CD14-positive monocyte (primary cell): ENCODE data around the gene SEMA3F. TPM values are rescaled to one million over a fixed set of nuclear protein-coding genes. Genes with fewer than 3 reads are reported as not detected.

ENCODE experiments used
- DNase-seq, 3 donors: peaks; one replicate each; pipeline ENCODE4 v3.0.0-alpha.2; 2011 to 2022
- H2AFZ ChIP-seq: 2 replicates; pipeline ENCODE4 v1.6.0; 2012; ENCODE audit warnings: mild to moderate bottlenecking, low read depth, low read length, inconsistent platforms; ENCODE audit not compliant: insufficient read depth, poor library complexity, severe bottlenecking
- H3K27ac ChIP-seq, 2 donors: 1 replicate in 1 of 2; 2 replicates in 1 of 2; pipeline ENCODE4 v1.5.1; 2012 to 2013; ENCODE audit warnings: low read length in 2 of 2, control low read depth in 1 of 2, inconsistent platforms in 1 of 2, low read depth in 1 of 2, mild to moderate bottlenecking in 1 of 2
- H3K27me3 ChIP-seq, 2 donors: one replicate each; pipeline versions ENCODE4 v1.6.0 to v1.6.1; 2011 to 2013; ENCODE audit warnings: low read length in 2 of 2; ENCODE audit not compliant: control insufficient read depth in 2 of 2, insufficient read depth in 2 of 2
- H3K36me3 ChIP-seq, 2 donors: replicated peaks in 1 of 2; 1 replicate in 1 of 2; 2 replicates in 1 of 2; pipeline versions ENCODE4 v1.5.1 to v1.6.1; 2012 to 2013; ENCODE audit warnings: low read length in 2 of 2, control low read depth in 1 of 2, inconsistent platforms in 1 of 2, mild to moderate bottlenecking in 1 of 2; ENCODE audit not compliant: insufficient read depth in 2 of 2, control insufficient read depth in 1 of 2
- H3K4me1 ChIP-seq, 2 donors: 1 replicate in 1 of 2; 2 replicates in 1 of 2; pipeline versions ENCODE4 v1.5.1 to v1.6.1; 2012 to 2013; ENCODE audit warnings: low read length in 2 of 2, control low read depth in 1 of 2, inconsistent platforms in 1 of 2, mild to moderate bottlenecking in 1 of 2, moderate library complexity in 1 of 2; ENCODE audit not compliant: insufficient read depth in 2 of 2, control insufficient read depth in 1 of 2
- H3K4me2 ChIP-seq: replicated peaks from 2 replicates; pipeline ENCODE3; 2012; ENCODE audit warnings: low read length, moderate library complexity, mild to moderate bottlenecking; ENCODE audit not compliant: poor library complexity, severe bottlenecking; ENCODE audit errors: extremely low read depth
- H3K4me3 ChIP-seq, 3 experiments: fragments of 200-600 bp in 1 of 3; sonication (generic) in 1 of 3; replicated peaks in 1 of 3; 1 replicate in 2 of 3; 2 replicates in 1 of 3; pipeline ENCODE4 v1.5.1; 2011 to 2013; ENCODE audit warnings: low read length in 3 of 3, mild to moderate bottlenecking in 3 of 3, control low read depth in 2 of 3, low read depth in 2 of 3, inconsistent platforms in 1 of 3, moderate library complexity in 1 of 3
- H3K79me2 ChIP-seq: 2 replicates; pipeline ENCODE4 v1.6.0; 2012; ENCODE audit warnings: mild to moderate bottlenecking, control low read depth, inconsistent platforms, low read length, moderate library complexity; ENCODE audit not compliant: insufficient read depth
- H3K9ac ChIP-seq: 2 replicates; pipeline ENCODE4 v1.6.0; 2017; ENCODE audit warnings: low read length, mild to moderate bottlenecking; ENCODE audit not compliant: insufficient read depth, poor library complexity, severe bottlenecking
- H3K9me3 ChIP-seq, 2 donors: replicated peaks in 1 of 2; 1 replicate in 1 of 2; 2 replicates in 1 of 2; pipeline versions ENCODE4 v1.5.1 to v1.6.1; 2012 to 2013; ENCODE audit warnings: low read length in 2 of 2, control low read depth in 1 of 2; ENCODE audit not compliant: control insufficient read depth in 1 of 2, insufficient read depth in 1 of 2
- H4K20me1 ChIP-seq: 2 replicates; pipeline ENCODE4 v1.6.0; 2012; ENCODE audit warnings: mild to moderate bottlenecking, low read length, control low read depth, moderate library complexity; ENCODE audit not compliant: insufficient read depth
- H3K27ac Mint-ChIP-seq, 7 donors: one replicate each; pipeline ENCODE4 v1.8.0; 2020; ENCODE audit warnings: mild to moderate bottlenecking in 7 of 7, mixed read lengths in 7 of 7, moderate library complexity in 6 of 7, inconsistent platforms in 2 of 7
- H3K27me3 Mint-ChIP-seq, 3 donors: one replicate each; pipeline ENCODE4 v1.8.0; 2021 to 2022; ENCODE audit warnings: low read depth in 3 of 3, mild to moderate bottlenecking in 3 of 3, mixed read lengths in 3 of 3, moderate library complexity in 3 of 3, inconsistent platforms in 1 of 3
- H3K36me3 Mint-ChIP-seq, 2 donors: one replicate each; pipeline ENCODE4 v1.8.0; 2020; ENCODE audit warnings: mixed read lengths in 2 of 2, inconsistent platforms in 1 of 2, mild to moderate bottlenecking in 1 of 2
- H3K4me1 Mint-ChIP-seq: one replicate; pipeline ENCODE4 v1.8.0; 2020; ENCODE audit warnings: mild to moderate bottlenecking, mixed read lengths
- H3K4me3 Mint-ChIP-seq, 2 donors: one replicate each; pipeline ENCODE4 v1.8.0; 2020; ENCODE audit warnings: mild to moderate bottlenecking in 2 of 2, mixed read lengths in 2 of 2, moderate library complexity in 1 of 2
- H3K9me3 Mint-ChIP-seq, 7 donors: one replicate each; pipeline ENCODE4 v1.8.0; 2020 to 2022; ENCODE audit warnings: mixed read lengths in 7 of 7, mild to moderate bottlenecking in 6 of 7, moderate library complexity in 6 of 7, inconsistent platforms in 2 of 7
- CTCF ChIP-seq: fragments of 200-600 bp; IDR thresholded peaks from one replicate; pipeline ENCODE4 v1.8.0; 2022; ENCODE audit warnings: antibody characterized with exemption, mild to moderate bottlenecking
- WGBS: methylation state at CpG from one replicate; pipeline ENCODE4 v1.1.5; 2013; ENCODE audit warnings: missing lambda C conversion rate; ENCODE audit not compliant: insufficient coverage; 5-methylcytosine and 5-hydroxymethylcytosine counted together
- intact Hi-C, 2 donors: fragments of 100-400 bp; cut with micrococcal nuclease; formaldehyde crosslinking; loops; one replicate each; pipeline versions ENCODE4 v1.15.0 to v1.15.1; 2023
- polyA plus RNA-seq, 3 donors: library from polyadenylated mRNA; depleted of rRNA in 1 of 3; unstranded in 2 of 3; stranded (reverse) in 1 of 3; fragments of 300-500 nt in 2 of 3; fragments of >200 nt in 1 of 3; fragmentation: Illumina TruSeq in 2 of 3; gene quantifications; 1 replicate in 2 of 3; 2 replicates in 1 of 3; pipeline ENCODE4 v1.2.3, GENCODE V29; 2012 to 2021

SEMA3F gene
- polyA plus RNA-seq, 3 donors, result 0.01 TPM; not detected in 2

GRCh38 chr3:50123394-50124051, 31.6 kb upstream of the SEMA3F start:
- Mint-ChIP-seq H3K4me1 (no peaks in the 10 kb centered on the region), H3K4me3 (no peak overlapping the region), H3K27me3 (peaks cover 0 to 4% (median 2%) of the 10 kb centered on the region in 3 donors), H3K27ac (peak overlapping the region in 3 of 7 donors; percentile 26 to 68 (median 36)), H3K9me3 (no peaks in the 10 kb centered on the region), H3K36me3 (peaks cover 14 to 30% of the 10 kb centered on the region in 2 donors)
- WGBS, result 69% methylated on average over 3 of the region's 4 CpGs
- Histone ChIP-seq H3K4me3 (no peak overlapping the region), H3K4me2 (no peak overlapping the region), H3K9me3 (no peaks in the 10 kb centered on the region), H3K4me1 (no peaks in the 10 kb centered on the region), H2AFZ (no peak overlapping the region), H3K79me2 (no peaks in the 10 kb centered on the region), H3K36me3 (peaks cover 23 to 38% of the 10 kb centered on the region in 2 donors), H4K20me1 (peaks cover 51% of the 10 kb centered on the region), H3K27ac (no peak overlapping the region), H3K27me3 (no peaks in the 10 kb centered on the region), H3K9ac (no peak overlapping the region)
- peak in 1 of 3 donors; percentile 3 for DNase-seq
- intact Hi-C loops, result loop anchor here (5.0 kb wide), 2 partner anchors 99 to 149 kb away; no protein-coding TSS in a partner anchor
- no peak for TF ChIP-seq CTCF

GRCh38 chr3:50124052-50124799, 30.9 kb upstream of the SEMA3F start:
- H3K9me3 ChIP-seq, result no peaks in the 10 kb centered on the region
- no peak overlapping the region for H2AFZ ChIP-seq
- peaks cover 44% of the 10 kb centered on the region for H4K20me1 ChIP-seq
- Mint-ChIP-seq H3K9me3 (no peaks in the 10 kb centered on the region), H3K27ac (peak overlapping the region in 3 of 7 donors; percentile 26 to 60 (median 48)), H3K4me3 (no peak overlapping the region), H3K4me1 (no peaks in the 10 kb centered on the region), H3K36me3 (peaks cover 10 to 23% of the 10 kb centered on the region in 2 donors), H3K27me3 (peaks cover under 1 to 4% (median 2%) of the 10 kb centered on the region in 3 donors)
- no peaks in the 10 kb centered on the region for H3K79me2 ChIP-seq
- no peak overlapping the region for H3K4me3 ChIP-seq
- no peaks in the 10 kb centered on the region for H3K4me1 ChIP-seq
- intact Hi-C loops, result loop anchor here (5.0 kb wide), 2 partner anchors 98 to 148 kb away; no protein-coding TSS in a partner anchor
- no peak for DNase-seq
- TF ChIP-seq CTCF, result no peak
- H3K4me2 ChIP-seq, result no peak overlapping the region
- no peaks in the 10 kb centered on the region for H3K27me3 ChIP-seq
- 82% methylated on average over 6 of the region's 15 CpGs for WGBS
- no peak overlapping the region for H3K27ac ChIP-seq
- H3K9ac ChIP-seq, result no peak overlapping the region
- peaks cover 17 to 31% of the 10 kb centered on the region in 2 donors for H3K36me3 ChIP-seq
